Gastrocnemius medialis (tissue), 4 donors: ENCODE results near the gene TMEM181.

Experiments used
- CTCF ChIP-seq, 5 experiments: fragments of 450-650 bp in 3 of 5; fragments of 200-600 bp in 2 of 5; sonication (generic) in 2 of 5; IDR thresholded peaks in 4 of 5; conservative IDR thresholded peaks in 1 of 5; 1 replicate in 4 of 5; 2 replicates in 1 of 5; pipeline ENCODE4 v1.5.1; 2016 to 2019; ENCODE audit warnings: antibody characterized with exemption in 5 of 5, mild to moderate bottlenecking in 3 of 5, moderate library complexity in 3 of 5
- POLR2A ChIP-seq, 2 donors: fragments of 450-650 bp; IDR thresholded peaks; one replicate each; pipeline ENCODE4 v1.6.1; 2017; ENCODE audit warnings: antibody characterized with exemption in 2 of 2, mild to moderate bottlenecking in 2 of 2, moderate library complexity in 2 of 2

DNA sequence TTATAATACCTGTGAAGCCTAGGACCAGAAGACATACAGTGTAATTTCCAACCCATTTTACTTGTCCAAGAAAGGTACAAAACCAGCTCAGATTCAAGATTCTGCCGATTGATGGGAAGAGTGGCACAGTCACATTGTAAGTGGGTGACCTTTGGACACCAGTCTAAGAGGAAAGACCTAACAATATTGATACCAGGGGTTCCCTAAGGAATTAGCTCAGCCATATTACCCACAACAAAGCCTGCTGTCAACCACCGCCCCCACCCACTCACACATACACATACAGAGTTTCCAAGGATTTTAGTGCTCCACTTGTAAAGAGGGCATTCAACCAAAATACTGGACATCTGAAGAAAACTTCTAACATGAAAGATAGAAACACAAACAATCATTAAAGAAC is 27.9 kb upstream of the TMEM181 start:
- TF ChIP-seq CTCF (IDR thresholded peaks at IDR 0.05 in 4 of 5, conservative IDR thresholded peaks at IDR 0.05 in 1 of 5) (no peak), POLR2A (IDR thresholded peaks at IDR 0.05) (no peak)
